Calu3 (cell line): Measurements from ENCODE around the gene S100B. TPM values are rescaled to one million over a fixed set of nuclear protein-coding genes. Genes with fewer than 3 reads are reported as not detected.
A peak's percentile ranks its signal among the peaks of the same experiment; 100 is the strongest.

ENCODE experiments used
- BruUV-seq: library from RNA; stranded (reverse); fragments of 400-500 nt; replicated peaks from 2 replicates; lab custom pipeline; 2021; lab: Mats Ljungman, UMichigan
- CTCF ChIA-PET: fragments of 300-600 bp; sonication (Branson Sonifier 250); formaldehyde crosslinking; loops from one replicate; lab custom pipeline; 2022; ENCODE audit warnings: antibody characterized with exemption; lab: Charles Lee
- DNase-seq: peaks from one replicate; pipeline ENCODE4 v3.0.0; 2022
- H3K27ac Mint-ChIP-seq: one replicate; pipeline ENCODE4 v1.8.0; 2022; ENCODE audit warnings: mixed read lengths; ENCODE audit not compliant: unreplicated experiment
- H3K27me3 Mint-ChIP-seq: one replicate; pipeline ENCODE4 v1.8.0; 2022; ENCODE audit warnings: mixed read lengths; ENCODE audit not compliant: unreplicated experiment
- H3K36me3 Mint-ChIP-seq: one replicate; pipeline ENCODE4 v1.8.0; 2022; ENCODE audit warnings: mild to moderate bottlenecking, moderate library complexity, mixed read lengths; ENCODE audit not compliant: insufficient read depth, unreplicated experiment
- H3K4me1 Mint-ChIP-seq: one replicate; pipeline ENCODE4 v1.8.0; 2022; ENCODE audit warnings: mild to moderate bottlenecking, low read depth, mixed read lengths; ENCODE audit not compliant: unreplicated experiment
- H3K4me3 Mint-ChIP-seq: one replicate; pipeline ENCODE4 v1.8.0; 2022; ENCODE audit warnings: mild to moderate bottlenecking, low read depth, moderate library complexity, mixed read lengths; ENCODE audit not compliant: unreplicated experiment
- H3K9me3 Mint-ChIP-seq: one replicate; pipeline ENCODE4 v1.8.0; 2022; ENCODE audit warnings: low read depth, mixed read lengths; ENCODE audit not compliant: unreplicated experiment
- CTCF ChIP-seq: fragments of 200-600 bp; IDR thresholded peaks from one replicate; pipeline ENCODE4 v1.8.0; 2022; ENCODE audit warnings: antibody characterized with exemption; ENCODE audit not compliant: unreplicated experiment
- intact Hi-C: fragments of 100-400 bp; cut with micrococcal nuclease; formaldehyde crosslinking; loops from one replicate; pipeline ENCODE4 v1.10.0; 2022; ENCODE audit not compliant: unreplicated experiment
- total RNA-seq: library from RNA; stranded (reverse); gene quantifications from 2 replicates; pipeline ENCODE4 v1.2.3, GENCODE V29; 2022

The S100B gene
- total RNA-seq, 1 experiment from 2014 or later = not detected

GRCh38 chr21:46621457-46622182, 16.7 kb upstream of the S100B start:
- H3K36me3 Mint-ChIP-seq = no peaks in the 10 kb centered on the region
- CTCF ChIA-PET = interaction anchor here (0.6 to 1.5 kb wide), 4 partner anchors 11 to 111 kb away, joined by 4 to 17 read pairs (median 6); partner anchors contain the start of gene PRMT2
- peak; percentile 50 for DNase-seq
- H3K9me3 Mint-ChIP-seq = peaks cover 3% of the 10 kb centered on the region
- H3K27me3 Mint-ChIP-seq = no peaks in the 10 kb centered on the region
- no peak for TF ChIP-seq CTCF
- H3K4me1 Mint-ChIP-seq = peaks cover 11% of the 10 kb centered on the region
- peak overlapping the region; percentile 61 for H3K27ac Mint-ChIP-seq
- intact Hi-C loops = no loop called here
- BruUV-seq = no TSS peak
- no peak overlapping the region for H3K4me3 Mint-ChIP-seq

- Mint-ChIP-seq H3K4me1 (peaks cover 11% of the 10 kb centered on the region), H3K4me3 (no peak overlapping the region), H3K27me3 (no peaks in the 10 kb centered on the region), H3K9me3 (peaks cover 3% of the 10 kb centered on the region), H3K27ac (no peak overlapping the region), H3K36me3 (no peaks in the 10 kb centered on the region)
- intact Hi-C loops = no loop called here
- BruUV-seq = no TSS peak
- CTCF ChIA-PET = no interaction called here
- DNase-seq = no peak
- TF ChIP-seq CTCF = no peak
Observed at GRCh38 chr21:46620846-46621245, 16.0 kb upstream of the S100B start.

- no peak overlapping the region for H3K4me3 Mint-ChIP-seq
Observed at GRCh38 chr21:46619846-46620245, 15.0 kb upstream of the S100B start.

GRCh38 chr21:46618738-46619379, 14.0 kb upstream of the S100B start:
- Mint-ChIP-seq H3K9me3 (peaks cover 3% of the 10 kb centered on the region), H3K27ac (no peak overlapping the region), H3K27me3 (no peaks in the 10 kb centered on the region), H3K36me3 (no peaks in the 10 kb centered on the region), H3K4me3 (no peak overlapping the region), H3K4me1 (peaks cover 11% of the 10 kb centered on the region)
- DNase-seq = no peak
- BruUV-seq = no TSS peak
- CTCF ChIA-PET = no interaction called here
- no peak for TF ChIP-seq CTCF
- intact Hi-C loops = no loop called here

More at GRCh38 chr21:46619846-46620245, 15.0 kb upstream of the S100B start:
- Mint-ChIP-seq H3K27ac (no peak overlapping the region), H3K27me3 (no peaks in the 10 kb centered on the region), H3K36me3 (no peaks in the 10 kb centered on the region), H3K4me1 (peaks cover 11% of the 10 kb centered on the region), H3K9me3 (peaks cover 3% of the 10 kb centered on the region)
- intact Hi-C loops = no loop called here
- CTCF ChIA-PET = interaction anchor here (0.6 kb wide), 1 partner anchor 79 kb away, joined by 3 read pairs; no protein-coding TSS in a partner anchor
- DNase-seq = no peak
- BruUV-seq = no TSS peak
- no peak for TF ChIP-seq CTCF
